IMR-90 (cell line): ENCODE results near the gene ADCY5. TPM values are rescaled to one million over a fixed set of nuclear protein-coding genes. Genes with fewer than 3 reads are reported as not detected.

Experiments
- ATAC-seq: fragments of 200-7000 bp; cut with Tn5 transposase; 2 replicates; pipeline ENCODE4 v1.9.1; 2020; ENCODE audit warnings: low read depth, mild to moderate bottlenecking, moderate library complexity
- BruUV-seq: library from RNA; stranded (reverse); fragments of 400-500 nt; replicated peaks from 2 replicates; lab custom pipeline; 2021; lab: Mats Ljungman, UMichigan
- CTCF ChIA-PET: fragments of 300-600 bp; formaldehyde crosslinking; extraction: SDS; loops from one replicate; lab custom pipeline; 2021; ENCODE audit warnings: antibody characterized with exemption; lab: Yijun Ruan, JAX
- POLR2A ChIA-PET: fragments of 300-600 bp; sonication (Branson Sonifier 250); formaldehyde crosslinking; loops from one replicate; lab custom pipeline; 2022; ENCODE audit warnings: antibody characterized with exemption; ENCODE audit not compliant: unreplicated experiment; lab: Charles Lee
- DNase-seq: peaks from one replicate; pipeline ENCODE4 v3.0.0; 2013
- H2AFZ ChIP-seq: replicated peaks from 2 replicates; pipeline ENCODE3; 2013; ENCODE audit warnings: low read length, mild to moderate bottlenecking; ENCODE audit not compliant: poor library complexity
- H2AK5ac ChIP-seq: 2 replicates; pipeline ENCODE4 v1.6.1; 2013; ENCODE audit warnings: low read depth, low read length, inconsistent platforms
- H2AK9ac ChIP-seq: replicated peaks from 2 replicates; pipeline ENCODE3; 2013; ENCODE audit warnings: mild to moderate bottlenecking, low read depth, low read length, moderate library complexity; ENCODE audit not compliant: poor library complexity
- H2BK120ac ChIP-seq: 2 replicates; pipeline ENCODE4 v1.6.1; 2013; ENCODE audit warnings: low read depth, low read length, inconsistent platforms
- H2BK15ac ChIP-seq: 3 replicates; pipeline ENCODE4 v1.6.1; 2013; ENCODE audit warnings: low read depth, low read length, inconsistent platforms
- H2BK20ac ChIP-seq: 2 replicates; pipeline ENCODE4 v1.6.1; 2013; ENCODE audit warnings: low read depth, mild to moderate bottlenecking, inconsistent platforms, low read length, moderate library complexity
- H2BK5ac ChIP-seq: 2 replicates; pipeline ENCODE4 v1.6.1; 2013; ENCODE audit warnings: mild to moderate bottlenecking, low read depth, low read length, inconsistent platforms; ENCODE audit not compliant: poor library complexity, severe bottlenecking
- H3K14ac ChIP-seq: replicated peaks from 2 replicates; pipeline ENCODE4 v1.6.1; 2013; ENCODE audit warnings: low read depth, low read length, inconsistent platforms
- H3K18ac ChIP-seq: 2 replicates; pipeline ENCODE4 v1.6.1; 2013; ENCODE audit warnings: low read depth, low read length, control low read depth
- H3K23ac ChIP-seq: 2 replicates; pipeline ENCODE4 v1.6.1; 2013; ENCODE audit warnings: low read depth, low read length, inconsistent platforms
- H3K27ac ChIP-seq: 2 replicates; pipeline ENCODE4 v1.5.1; 2013; ENCODE audit warnings: mild to moderate bottlenecking, control low read depth, low read length; ENCODE audit not compliant: insufficient read depth
- H3K27me3 ChIP-seq: 2 replicates; pipeline ENCODE4 v1.6.1; 2013; ENCODE audit warnings: low read length; ENCODE audit not compliant: control insufficient read depth, insufficient read depth
- H3K36me3 ChIP-seq: 2 replicates; pipeline ENCODE4 v1.6.1; 2013; ENCODE audit warnings: low read length, mixed read lengths; ENCODE audit not compliant: control insufficient read depth, insufficient read depth
- H3K4ac ChIP-seq: 2 replicates; pipeline ENCODE4 v1.6.1; 2013; ENCODE audit warnings: low read depth, low read length, inconsistent platforms
- H3K4me1 ChIP-seq: 2 replicates; pipeline ENCODE4 v1.6.1; 2013; ENCODE audit warnings: low read length, mixed read lengths; ENCODE audit not compliant: control insufficient read depth, insufficient read depth
- H3K4me2 ChIP-seq: 2 replicates; pipeline ENCODE4 v1.6.1; 2013; ENCODE audit warnings: low read depth, mild to moderate bottlenecking, control low read depth, low read length, moderate library complexity
- H3K4me3 ChIP-seq: 2 replicates; pipeline ENCODE4 v1.5.1; 2013; ENCODE audit warnings: low read depth, mild to moderate bottlenecking, control low read depth, low read length, moderate library complexity; ENCODE audit not compliant: insufficient read depth
- H3K56ac ChIP-seq: 2 replicates; pipeline ENCODE4 v1.6.1; 2013; ENCODE audit warnings: low read length, inconsistent platforms; ENCODE audit not compliant: insufficient read depth; ENCODE audit errors: extremely low read depth
- H3K79me1 ChIP-seq, 2 experiments: 2 replicates each; pipeline ENCODE4 v1.6.1; 2013; ENCODE audit warnings: low read length in 2 of 2, inconsistent platforms in 1 of 2, low read depth in 1 of 2
- H3K9ac ChIP-seq: 2 replicates; pipeline ENCODE4 v1.6.1; 2013; ENCODE audit warnings: low read depth, low read length, control low read depth
- H3K9me1 ChIP-seq: 2 replicates; pipeline ENCODE4 v1.6.1; 2013; ENCODE audit warnings: low read length, inconsistent platforms; ENCODE audit not compliant: insufficient read depth
- H3K9me3 ChIP-seq: 2 replicates; pipeline ENCODE4 v1.6.1; 2013; ENCODE audit warnings: low read length; ENCODE audit not compliant: control insufficient read depth, insufficient read depth
- H4K20me1 ChIP-seq: 2 replicates; pipeline ENCODE4 v1.6.1; 2013; ENCODE audit warnings: low read length, inconsistent platforms; ENCODE audit not compliant: insufficient read depth
- H4K5ac ChIP-seq: 2 replicates; pipeline ENCODE4 v1.6.1; 2013; ENCODE audit warnings: mild to moderate bottlenecking, low read depth, low read length, control low read depth
- H4K8ac ChIP-seq, 2 experiments: 2 replicates each; pipeline ENCODE4 v1.6.1; 2013; ENCODE audit warnings: low read depth in 2 of 2, low read length in 2 of 2, control low read depth in 1 of 2, inconsistent platforms in 1 of 2
- H4K91ac ChIP-seq: 2 replicates; pipeline ENCODE4 v1.6.1; 2013; ENCODE audit warnings: low read depth, low read length, inconsistent platforms; ENCODE audit not compliant: insufficient read depth
- BHLHE40 ChIP-seq: fragments of 150-350 bp; IDR thresholded peaks from 2 replicates; pipeline ENCODE4 v1.6.1; 2016; ENCODE audit warnings: mild to moderate bottlenecking, low read depth, low read length
- CHD1 ChIP-seq: IDR thresholded peaks from 2 replicates; pipeline ENCODE4 v1.6.1; 2012; ENCODE audit warnings: low read depth, low read length, improper control_type of control experiment
- FOS ChIP-seq: fragments of 150-350 bp; IDR thresholded peaks from 2 replicates; pipeline ENCODE4 v1.6.1; 2016; ENCODE audit warnings: low read depth, low read length
- NFE2L2 ChIP-seq: fragments of 150-350 bp; IDR thresholded peaks from 2 replicates; pipeline ENCODE4 v1.6.1; 2016; ENCODE audit warnings: low read depth, mild to moderate bottlenecking, low read length
- RAD21 ChIP-seq: IDR thresholded peaks from 2 replicates; pipeline ENCODE4 v1.6.1; 2012; ENCODE audit warnings: low read length, improper control_type of control experiment
- SMC3 ChIP-seq: fragments of 150-350 bp; IDR thresholded peaks from 2 replicates; pipeline ENCODE4 v1.6.1; 2016; ENCODE audit warnings: low read depth, mild to moderate bottlenecking, antibody characterized with exemption, low read length, moderate library complexity
- WGBS, 2 experiments: methylation state at CpG; one replicate each; pipeline versions ENCODE4 v1.1.5 to v1.1.7; 2013; ENCODE audit warnings: missing lambda C conversion rate in 2 of 2; ENCODE audit not compliant: insufficient read length in 1 of 2; ENCODE audit errors: extremely low coverage in 2 of 2; 5-methylcytosine and 5-hydroxymethylcytosine counted together
- dilution Hi-C: fragments of 300-500 bp; cut with HindIII; formaldehyde crosslinking; loops from one replicate; pipeline ENCODE4 v1.14.3; 2018; ENCODE audit warnings: low sequenced_read_pairs; ENCODE audit not compliant: unreplicated experiment
- in situ Hi-C: fragments of 300-500 bp; cut with MboI; formaldehyde crosslinking; loops from 3 replicates; pipeline ENCODE4 v1.14.3; 2019; ENCODE audit warnings: low sequenced_read_pairs, inconsistent platforms, mixed read lengths
- intact Hi-C: fragments of 100-400 bp; cut with micrococcal nuclease; formaldehyde crosslinking; loops from 2 replicates; pipeline ENCODE4 v1.10.0; 2022
- polyA plus RNA-seq, 3 experiments: library from polyadenylated mRNA; depleted of rRNA; stranded (reverse); fragments of >200 nt; gene quantifications; 2 replicates each; pipeline ENCODE4 v1.2.3, GENCODE V29; 2012; ENCODE audit warnings: low replicate concordance in 1 of 3
- total RNA-seq: library from RNA; depleted of rRNA; stranded (reverse); fragments of >200 nt; gene quantifications from 2 replicates; pipeline ENCODE4 v1.2.3, GENCODE V29; 2012

ADCY5 gene
- total and polyA plus RNA-seq, 2 of the 4 experiments (the other 2 are of a cell fraction): 0.14 to 0.18 TPM

- CTCF ChIA-PET: no interaction called here
- H3K4me1 ChIP-seq: no peaks in the 10 kb centered on the region
- no peak overlapping the region for H3K4me3 ChIP-seq
- H3K14ac ChIP-seq: no peak overlapping the region
- H3K9me1 ChIP-seq: no peaks in the 10 kb centered on the region
- no peak overlapping the region for H2BK20ac ChIP-seq
- H2AK9ac ChIP-seq: no peak overlapping the region
- no peak overlapping the region for H3K4ac ChIP-seq
- dilution Hi-C loops (no loop called here), in situ Hi-C loops (no loop called here), intact Hi-C loops (no loop called here)
- peak overlapping the region; percentile 21 for H2AFZ ChIP-seq
- 91% methylated on average over 5 of the region's 9 CpGs; no CpG with 5 or more reads in 1 of the 2 experiments for WGBS, 2 experiments
- H3K36me3 ChIP-seq: no peaks in the 10 kb centered on the region
- H4K5ac ChIP-seq: no peak overlapping the region
- H4K8ac ChIP-seq: no peak overlapping the region
- no peak overlapping the region for H2BK5ac ChIP-seq
- POLR2A ChIA-PET: no interaction called here
- H3K9me3 ChIP-seq: no peaks in the 10 kb centered on the region
- no peak for ATAC-seq
- peaks cover 65% of the 10 kb centered on the region for H3K27me3 ChIP-seq
- H3K23ac ChIP-seq: no peak overlapping the region
- no peak overlapping the region for H2BK120ac ChIP-seq
- no peak overlapping the region for H3K9ac ChIP-seq
- H4K20me1 ChIP-seq: no peaks in the 10 kb centered on the region
- no peaks in the 10 kb centered on the region for H3K79me1 ChIP-seq
- TF ChIP-seq CHD1 (no peak), BHLHE40 (no peak), SMC3 (no peak), RAD21 (no peak), FOS (no peak), NFE2L2 (no peak)
- H2AK5ac ChIP-seq: no peak overlapping the region
- H2BK15ac ChIP-seq: no peak overlapping the region
- no peak overlapping the region for H3K4me2 ChIP-seq
- no peak overlapping the region for H3K27ac ChIP-seq
- BruUV-seq: no TSS peak
- no peak for DNase-seq
- no peak overlapping the region for H4K91ac ChIP-seq
- H3K56ac ChIP-seq: no peak overlapping the region
- no peak overlapping the region for H3K18ac ChIP-seq
These were observed 36.8 kb downstream of the ADCY5 start for GRCh38 chr3:123412076-123412475.
